GM18508 (cell line): Measurements from ENCODE around the gene NFASC.

Source experiments
- ATAC-seq: cut with Tn5 transposase; IDR thresholded peaks from one replicate; pipeline ENCODE4 v1.9.1; 2021; ENCODE audit warnings: moderate number of reproducible peaks; ENCODE audit not compliant: insufficient read depth, unreplicated experiment

Gene NFASC

DNA sequence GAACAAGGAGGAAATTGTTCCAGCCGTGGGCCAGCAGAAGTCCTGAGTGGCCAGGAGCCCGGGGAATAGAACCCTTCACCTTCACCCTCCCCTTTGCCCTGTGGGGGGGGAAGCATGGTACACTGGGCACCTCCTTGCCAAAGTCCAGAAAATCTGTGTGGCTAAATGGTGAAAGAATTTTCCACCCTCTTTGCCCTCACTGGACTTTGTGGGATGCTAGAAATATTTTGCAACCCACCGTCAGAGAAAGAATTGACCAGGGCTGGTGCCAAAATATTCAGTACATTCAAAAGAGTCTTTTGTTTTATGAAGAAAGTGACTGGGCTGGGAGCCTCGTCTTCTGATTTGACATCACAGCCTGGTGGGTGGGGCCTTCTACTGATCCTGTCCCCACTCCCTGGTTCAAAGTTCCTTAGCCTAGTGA, 14.6 kb downstream of the NFASC start:
- ATAC-seq, result no peak

DNA sequence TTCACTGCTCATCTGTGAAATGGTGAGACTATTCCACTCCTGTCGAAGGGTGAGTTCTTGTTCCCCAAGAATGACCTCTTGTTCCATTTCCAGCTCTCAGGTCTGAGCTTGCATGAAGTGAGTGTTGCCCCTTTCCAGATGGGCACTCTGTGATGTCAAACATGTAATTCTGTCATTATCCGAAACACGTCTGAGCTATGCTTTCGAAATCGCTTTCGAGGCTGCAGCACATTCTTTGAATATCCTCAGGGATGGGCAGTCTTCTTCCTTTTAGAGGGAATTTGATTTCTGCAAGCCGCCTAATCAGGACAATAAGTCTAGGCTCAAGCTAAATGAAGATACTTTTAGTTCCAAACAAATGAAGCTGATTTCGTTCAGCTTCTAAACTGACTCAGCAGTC, 15.1 kb downstream of the NFASC start:
- no peak for ATAC-seq

DNA sequence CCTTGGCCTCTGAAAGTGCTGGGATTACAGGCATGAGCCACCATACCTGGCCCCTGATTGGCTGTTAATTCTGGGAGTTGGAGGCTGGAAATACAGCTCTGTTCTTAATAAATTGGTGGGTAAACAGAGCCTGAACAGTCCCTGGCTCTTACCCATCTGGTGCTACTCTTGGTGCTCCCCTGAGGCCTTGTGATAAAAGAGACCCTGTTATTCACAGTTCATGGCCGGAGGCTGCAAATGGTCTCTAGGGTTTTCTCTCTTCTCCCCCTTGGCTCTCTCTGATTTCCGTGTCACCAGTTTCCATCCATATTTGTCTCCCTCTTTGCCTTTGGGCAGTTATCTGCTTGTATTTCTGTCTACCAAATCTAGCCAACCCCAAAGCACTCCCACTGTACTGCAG, 17.2 kb downstream of the NFASC start:
- ATAC-seq, result no peak

DNA sequence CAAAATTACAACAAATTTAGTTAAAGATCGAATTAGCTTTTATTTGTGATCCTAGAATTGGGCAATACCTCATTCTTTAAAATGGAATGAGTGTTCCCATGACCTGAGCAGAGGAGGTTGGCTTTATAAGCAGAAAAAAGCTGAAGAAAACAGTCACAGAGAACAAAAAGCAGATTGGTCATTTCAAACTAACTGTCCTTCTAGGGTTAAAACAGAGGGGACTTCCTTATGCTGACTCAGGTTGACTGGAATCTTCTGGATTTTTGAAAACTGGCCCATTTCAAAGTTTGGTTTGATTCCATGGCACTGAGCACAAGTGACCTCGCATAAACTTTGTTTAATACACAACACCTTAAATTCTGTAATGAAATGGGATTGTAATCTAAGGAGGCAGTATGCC, 17.6 kb downstream of the NFASC start:
- ATAC-seq, result no peak

DNA sequence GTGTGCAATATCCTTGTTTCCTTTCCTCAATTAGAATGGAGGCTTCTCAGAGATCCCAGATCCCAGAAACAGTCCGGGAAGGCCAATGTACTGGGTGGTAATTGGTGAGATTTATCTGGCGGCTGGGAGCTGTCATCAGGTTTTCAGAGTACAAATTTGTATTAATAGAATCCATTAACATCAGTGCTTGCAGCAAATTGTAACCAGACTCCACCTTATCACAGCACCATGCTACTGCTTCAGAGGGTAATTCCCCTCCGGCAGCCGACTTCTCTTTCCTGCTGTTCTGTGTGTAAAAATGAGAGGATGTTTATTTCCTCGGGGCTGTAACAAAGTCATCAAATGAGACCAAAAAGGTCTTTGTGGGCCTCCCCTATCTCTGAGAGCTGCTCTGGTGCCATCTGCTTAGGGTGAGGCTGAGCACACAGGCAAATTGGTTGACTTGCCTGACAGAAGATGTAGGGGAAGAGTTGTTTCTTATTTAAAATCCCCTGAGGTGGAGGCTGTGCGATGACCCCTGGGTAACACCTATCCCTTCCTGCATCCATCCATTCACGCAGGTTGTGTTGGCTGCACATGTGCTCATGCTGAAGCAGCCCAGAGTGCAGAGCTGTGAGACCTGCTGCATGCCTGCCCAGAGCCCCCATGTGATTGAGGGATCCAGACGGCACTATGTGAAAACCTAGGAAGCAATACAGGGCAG, 19.2 kb downstream of the NFASC start:
- no peak for ATAC-seq

DNA sequence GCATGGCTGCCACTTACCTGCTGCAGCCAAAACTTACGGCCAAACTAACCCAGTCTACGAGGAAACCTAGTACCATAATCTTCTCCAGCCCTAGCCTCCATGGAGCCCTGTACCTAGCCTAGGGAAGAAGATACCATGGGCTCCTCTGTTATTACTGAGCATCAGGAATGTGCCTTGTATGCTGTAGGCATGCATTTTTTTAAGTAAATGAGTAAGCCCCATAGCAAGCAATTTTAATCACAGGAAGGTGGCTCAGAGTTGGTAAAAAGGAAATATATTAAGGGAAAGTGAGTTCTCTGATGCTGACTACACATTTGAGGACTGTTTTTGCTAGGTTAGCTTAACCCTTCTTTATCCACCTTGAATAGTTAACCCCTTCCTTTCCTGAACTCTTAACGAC, 21.2 kb downstream of the NFASC start:
- no peak for ATAC-seq

DNA sequence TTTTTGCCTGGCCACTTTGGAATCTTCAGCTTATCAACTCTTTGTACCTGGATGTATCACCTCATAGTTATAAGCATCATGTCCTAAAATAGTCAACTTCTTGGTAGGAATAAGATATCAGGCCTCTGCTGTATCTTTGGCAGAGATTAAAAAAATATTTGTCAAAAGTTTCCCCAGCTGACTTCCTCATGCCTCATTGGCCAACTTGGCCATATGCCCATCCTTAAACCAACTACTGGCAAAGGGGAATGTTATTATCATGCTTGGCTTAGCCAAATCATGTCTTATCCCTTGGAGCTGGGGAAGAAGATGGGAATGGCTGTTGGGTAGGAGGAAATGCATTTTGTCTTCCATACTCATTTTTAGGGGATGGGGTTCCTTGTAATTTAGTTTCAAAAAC, 23.4 kb downstream of the NFASC start:
- ATAC-seq, result no peak

DNA sequence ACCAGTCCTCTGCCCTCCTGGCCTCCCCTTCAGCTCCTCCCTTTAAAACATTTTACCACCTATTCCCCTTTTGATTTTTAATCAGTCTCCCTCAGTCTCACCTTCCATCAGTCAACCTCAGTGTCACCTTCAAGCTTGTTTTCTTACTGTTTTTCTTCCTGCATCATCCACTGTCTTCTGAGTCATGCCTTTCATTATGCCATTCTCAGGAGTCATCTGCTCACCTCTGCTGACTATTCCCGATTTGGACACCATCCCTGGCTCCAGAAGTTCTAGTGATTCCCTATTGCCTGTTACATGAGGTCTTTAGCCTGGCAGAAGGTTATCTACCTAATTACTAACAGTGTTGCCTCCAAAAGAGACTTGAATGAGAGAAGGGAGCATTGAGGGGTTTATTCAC, 23.9 kb downstream of the NFASC start:
- ATAC-seq, result no peak

DNA sequence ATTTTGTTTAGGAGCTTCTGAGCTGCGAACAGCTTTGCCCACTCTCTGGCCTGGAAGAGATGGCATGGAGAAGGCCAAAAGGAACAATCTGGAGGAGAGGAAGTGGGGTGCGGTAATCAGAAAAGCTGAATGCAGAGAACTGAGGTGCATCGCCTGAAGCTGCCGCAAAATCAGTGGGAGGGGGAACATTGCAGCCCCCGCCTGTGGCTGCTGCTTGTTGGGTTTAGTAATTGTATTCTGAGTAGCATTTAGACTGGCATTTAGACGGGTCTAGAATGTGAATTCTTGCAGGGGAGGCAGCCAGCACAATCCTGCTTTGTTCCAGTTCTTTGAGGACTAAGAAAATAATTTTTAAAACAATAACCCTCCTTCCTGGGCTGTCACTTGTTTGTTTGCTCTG, 25.4 kb downstream of the NFASC start:
- no peak for ATAC-seq

DNA sequence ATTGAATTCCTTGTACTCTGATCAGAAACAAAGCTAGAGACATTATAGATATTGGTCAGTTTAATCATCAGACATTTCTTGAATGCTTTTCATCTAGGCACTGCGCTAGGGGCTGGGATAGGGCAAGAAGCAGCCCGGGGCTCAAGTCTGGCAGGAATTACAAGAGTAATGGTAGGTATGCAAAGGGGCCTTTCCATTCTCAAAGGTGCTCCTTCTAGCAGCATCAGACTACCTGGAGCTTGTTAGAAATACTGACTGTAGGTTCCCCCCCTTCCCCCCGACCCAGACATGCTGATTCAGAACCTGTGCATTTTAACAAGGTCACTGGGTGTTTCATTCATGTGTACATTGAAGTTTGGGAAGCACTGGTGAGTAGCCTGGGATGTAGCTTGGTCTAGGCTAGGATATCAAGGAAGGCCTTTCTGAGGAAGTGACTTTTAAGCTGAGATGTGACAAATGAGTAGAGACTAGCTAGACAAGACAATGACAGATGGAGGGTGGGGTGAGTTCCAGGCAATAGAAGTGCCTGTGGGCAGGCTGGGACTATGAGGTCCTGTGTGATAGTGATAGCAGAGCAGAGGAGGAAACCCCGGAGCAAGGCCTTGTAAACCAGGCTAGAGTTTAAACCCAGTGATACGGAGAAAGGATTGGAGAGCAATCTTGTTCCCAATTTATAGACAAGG, 26.3 kb downstream of the NFASC start:
- ATAC-seq, result no peak

DNA sequence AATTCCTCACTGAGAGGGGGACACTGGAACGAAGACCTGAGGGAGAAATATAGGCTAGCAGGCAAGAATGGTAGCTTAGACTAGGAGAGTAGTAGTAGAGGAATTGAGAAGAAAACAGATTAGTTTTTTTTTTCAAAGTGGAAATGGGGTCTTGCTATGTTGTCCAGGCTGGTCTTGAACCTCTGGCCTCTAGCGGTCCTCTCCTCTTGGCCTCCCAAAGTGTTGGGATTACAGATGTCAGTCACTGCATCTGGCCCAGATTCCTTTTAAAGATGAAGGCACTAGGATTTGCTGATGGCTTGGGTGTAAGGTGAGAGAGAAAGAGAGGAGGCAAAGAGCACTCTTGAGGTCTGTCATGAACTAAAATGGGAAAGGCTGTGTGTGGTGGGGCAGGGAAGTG, 30.1 kb downstream of the NFASC start:
- ATAC-seq, result no peak

DNA sequence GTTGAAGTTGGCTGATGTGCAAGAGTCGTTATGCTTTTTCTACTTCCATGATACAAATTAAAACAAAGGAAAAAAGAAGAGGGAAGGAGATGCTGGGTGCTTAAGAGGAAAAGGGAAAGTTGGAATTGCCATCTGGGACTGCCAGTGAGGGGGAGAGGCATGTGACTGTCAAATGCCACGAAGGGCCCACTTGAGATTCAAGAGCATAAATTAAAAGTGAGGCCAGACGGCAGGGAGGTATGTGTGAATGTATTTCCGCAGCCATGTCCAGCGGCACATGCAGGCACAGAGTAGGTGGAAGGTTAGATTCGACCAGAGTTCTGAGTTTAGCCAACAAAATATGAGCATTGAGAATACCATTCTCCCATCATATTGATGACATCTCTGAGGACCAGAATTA, 32.0 kb downstream of the NFASC start:
- ATAC-seq, result no peak

DNA sequence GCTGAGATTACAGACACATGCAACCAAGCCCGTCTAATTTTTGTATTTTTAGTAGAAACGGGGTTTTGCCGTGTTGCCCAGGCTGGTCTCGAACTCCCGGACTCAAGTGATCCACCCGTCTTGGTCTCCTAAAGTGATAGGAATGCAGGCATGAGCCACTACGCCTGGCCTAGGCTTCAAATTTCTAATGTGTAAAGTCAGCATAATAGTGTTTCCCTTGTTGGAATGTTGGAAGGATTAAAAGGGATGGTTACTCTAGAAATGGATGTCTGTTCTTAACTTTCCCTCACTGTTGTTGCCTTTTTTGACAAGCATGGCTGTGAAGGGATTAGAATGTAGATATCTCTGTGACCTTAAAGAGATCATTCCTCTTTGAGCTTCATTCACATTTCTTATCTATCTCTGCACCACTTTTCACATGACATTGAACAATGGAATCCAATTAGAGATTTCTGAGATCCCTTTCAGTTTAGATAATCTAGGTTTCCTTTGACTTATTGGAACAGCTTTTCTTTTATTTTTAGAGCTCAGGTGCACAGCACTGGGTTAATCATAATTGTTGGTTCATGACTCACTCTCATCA, 33.7 kb downstream of the NFASC start:
- no peak for ATAC-seq

DNA sequence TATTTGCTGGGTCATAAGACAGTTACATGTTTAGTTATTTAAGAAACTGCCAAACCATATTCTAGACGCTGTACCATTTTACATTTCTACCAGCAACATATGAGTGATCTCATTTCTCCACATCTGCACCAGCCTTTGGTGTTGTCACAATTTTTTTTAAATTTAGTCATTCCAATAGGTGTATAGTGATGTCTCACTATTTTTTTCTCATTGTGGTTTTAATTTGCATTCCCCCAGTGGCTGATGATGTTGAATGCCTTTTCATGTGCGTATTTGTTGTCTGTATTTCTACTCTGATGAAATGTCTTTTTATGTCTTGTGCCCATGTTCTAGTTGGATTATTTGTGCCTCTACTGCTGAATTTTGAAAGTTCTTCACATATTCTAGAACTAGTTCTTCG, 38.4 kb downstream of the NFASC start:
- no peak for ATAC-seq

DNA sequence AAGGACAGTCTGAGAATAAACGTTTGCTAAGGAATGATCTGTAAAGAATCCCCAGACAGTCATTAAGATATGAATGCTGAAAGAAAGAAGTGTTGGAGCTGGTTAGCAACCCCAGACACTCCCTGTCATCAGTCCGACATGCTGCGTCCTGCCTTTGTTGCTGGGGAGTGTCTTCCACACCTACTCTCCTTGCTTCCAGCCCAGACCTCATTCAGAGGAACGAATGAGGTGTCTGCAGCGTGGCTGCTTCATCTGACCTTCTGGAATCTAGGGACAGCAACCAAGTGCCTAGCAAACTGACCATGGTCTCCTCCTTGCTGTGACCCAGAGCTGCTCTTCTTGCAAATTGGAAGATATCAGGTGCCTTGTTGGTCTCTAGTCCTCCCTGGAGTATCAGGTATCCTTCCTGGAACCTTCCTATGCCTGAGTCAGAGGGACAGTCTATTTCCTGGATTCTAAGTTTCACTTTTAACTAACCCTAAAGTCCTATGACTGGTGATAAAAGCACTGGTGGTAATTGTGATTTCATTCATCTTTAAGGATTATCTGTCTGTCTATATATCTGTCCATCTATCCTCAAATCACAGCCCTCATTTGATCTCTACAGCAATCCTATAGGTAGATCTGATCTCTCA, 45.3 kb downstream of the NFASC start:
- no peak for ATAC-seq

DNA sequence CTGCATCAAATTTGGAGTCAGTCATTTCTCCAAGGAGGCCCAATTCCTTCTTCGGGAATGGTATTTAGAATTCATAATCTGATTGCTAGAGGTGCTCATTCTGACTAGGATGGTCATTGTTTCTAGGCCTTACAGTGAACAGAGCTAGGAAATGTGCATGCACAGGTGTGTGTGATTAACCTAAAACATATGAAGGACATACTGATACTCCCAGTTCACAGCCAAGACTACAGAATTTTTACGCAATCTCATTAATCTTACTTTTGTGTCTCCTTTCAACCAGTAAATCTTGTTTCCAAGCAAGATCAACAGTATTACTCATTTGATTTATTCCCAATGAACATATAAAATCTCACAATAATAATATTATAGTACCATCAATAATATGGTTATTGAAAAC, 47.1 kb downstream of the NFASC start:
- ATAC-seq, result no peak

DNA sequence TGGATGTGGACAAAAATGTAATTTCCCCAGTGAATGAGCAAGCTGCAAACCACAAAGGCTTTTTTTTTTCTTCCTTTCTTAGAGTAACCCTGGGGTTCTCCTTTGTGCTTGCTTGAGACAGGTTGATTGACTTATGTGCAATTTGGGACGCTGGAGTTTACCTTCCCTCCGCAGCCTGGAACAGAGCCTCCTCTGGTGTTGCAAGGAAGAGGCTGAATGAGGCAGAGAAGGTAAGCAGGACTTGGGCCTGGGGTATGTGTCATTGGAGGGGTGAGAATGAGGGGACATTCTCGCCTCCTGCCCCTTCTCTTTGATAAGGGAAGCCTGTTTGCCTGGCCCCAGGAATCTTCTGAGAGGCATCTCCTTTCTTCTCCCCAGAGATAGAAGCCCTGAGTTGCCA, 49.8 kb downstream of the NFASC start:
- ATAC-seq, result no peak

DNA sequence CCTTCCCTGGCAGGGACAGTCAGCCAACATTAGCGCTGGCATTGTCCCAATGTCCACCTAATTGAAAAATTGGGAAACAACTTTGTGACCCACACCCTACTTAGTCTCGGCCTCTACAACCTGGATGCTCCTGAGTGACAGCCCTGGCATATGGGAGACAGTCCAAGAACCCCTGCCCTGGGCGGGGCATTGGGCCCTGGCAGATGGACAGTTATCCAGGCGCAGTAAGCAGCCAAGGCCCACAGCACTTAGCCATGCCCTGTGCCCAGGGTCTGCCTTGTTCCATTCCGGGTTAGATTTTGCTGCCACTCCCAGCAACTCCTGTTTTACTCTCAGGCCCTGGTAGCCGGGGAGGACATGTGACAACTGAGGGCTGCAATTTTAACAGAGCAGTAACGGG, 50.3 kb downstream of the NFASC start:
- no peak for ATAC-seq

DNA sequence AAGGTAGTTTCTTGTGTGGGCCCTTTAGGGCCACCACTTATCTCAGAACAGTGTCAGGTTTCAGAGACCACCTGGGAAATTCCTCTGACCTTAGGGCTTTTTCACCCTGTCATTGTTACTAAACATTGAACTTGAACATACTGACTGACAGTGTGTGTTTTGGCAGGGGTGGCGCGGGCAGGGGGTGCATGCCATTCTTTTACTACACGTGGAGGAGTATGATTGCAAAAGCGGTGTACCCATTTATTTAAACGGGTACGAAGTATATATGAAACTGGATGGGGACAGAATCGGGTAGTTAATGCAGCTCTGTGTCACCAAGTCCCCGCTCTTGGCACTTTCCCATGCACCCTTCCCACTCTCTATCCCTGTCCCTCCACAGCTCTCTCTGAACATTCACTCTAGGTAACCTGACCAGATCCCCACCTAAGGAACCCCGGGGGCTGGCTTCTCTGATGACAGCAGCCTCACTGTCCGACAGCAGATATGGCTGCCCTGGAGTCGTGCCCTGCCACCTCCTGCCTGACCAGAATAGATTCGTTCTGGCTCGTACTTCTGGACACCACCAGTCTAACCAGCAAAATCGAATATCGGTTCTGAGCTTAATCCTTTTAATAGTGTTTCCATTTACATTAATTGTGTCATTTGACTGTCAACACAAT, 51.3 kb downstream of the NFASC start:
- ATAC-seq, result no peak

DNA sequence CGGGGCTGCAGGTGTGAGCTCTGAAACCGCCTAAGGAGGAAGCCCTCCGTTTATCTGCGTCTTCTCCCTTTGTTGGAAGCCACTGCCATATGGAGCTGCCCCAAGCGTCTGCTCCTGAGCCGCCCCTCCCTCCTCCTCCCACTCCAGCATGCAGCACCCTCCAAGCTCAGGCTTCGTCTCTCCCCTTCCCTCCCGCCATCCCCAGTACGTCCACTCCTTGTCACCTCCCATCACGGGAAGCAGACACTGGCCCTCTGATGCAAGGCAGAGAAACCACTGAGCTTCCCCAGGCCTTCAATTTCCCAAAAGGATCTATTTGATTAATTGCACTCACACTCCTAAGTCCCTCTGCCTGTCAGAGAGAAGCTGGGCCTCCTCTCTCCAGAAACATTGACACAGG, 52.5 kb downstream of the NFASC start:
- ATAC-seq, result no peak

DNA sequence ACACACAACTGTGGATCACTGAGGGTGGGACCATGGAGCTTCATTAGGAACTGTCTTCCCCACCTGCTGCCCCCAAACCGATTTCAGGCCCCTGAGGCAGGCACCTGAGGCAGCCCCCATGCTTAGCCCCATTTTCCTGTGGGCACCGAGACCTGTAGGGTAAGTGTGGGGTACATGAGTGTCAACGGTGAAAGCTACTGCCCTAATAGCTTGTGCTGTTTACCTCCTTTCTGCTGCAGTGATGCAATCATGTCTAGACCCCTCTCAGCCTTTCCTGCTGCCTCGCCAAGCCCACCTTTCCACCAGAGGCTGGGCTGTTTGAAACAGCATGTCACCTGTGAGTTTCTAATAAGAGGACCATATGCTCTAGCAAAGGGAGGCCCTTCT, 53.0 kb downstream of the NFASC start:
- no peak for ATAC-seq
